Kidney (tissue), 14 donors: ENCODE measurements around the gene OGA. TPM values are rescaled to one million over a fixed set of nuclear protein-coding genes. Genes with fewer than 3 reads are reported as not detected.

Experiments
- DNase-seq, 5 donors: peaks; one replicate each; pipeline ENCODE4 v3.0.0-alpha.2; 2013 to 2020
- FAIRE-seq: peaks from 2 replicates; lab custom pipeline; 2012; peaks lifted over from hg19 to GRCh38; lab: Jason Lieb, UNC
- H3K27ac ChIP-seq, 2 donors: one replicate each; pipeline ENCODE4 v1.7.0; 2013; ENCODE audit warnings: low read depth in 2 of 2, low read length in 2 of 2, inconsistent platforms in 1 of 2
- H3K27me3 ChIP-seq: one replicate; pipeline ENCODE4 v1.7.1; 2013; ENCODE audit warnings: low read length, inconsistent platforms; ENCODE audit not compliant: control insufficient read depth, insufficient read depth
- H3K36me3 ChIP-seq, 3 donors: one replicate each; pipeline versions ENCODE4 v1.7.0 to v1.7.1; 2013; ENCODE audit warnings: low read length in 3 of 3, control low read depth in 1 of 3, inconsistent platforms in 1 of 3; ENCODE audit not compliant: insufficient read depth in 3 of 3, control insufficient read depth in 2 of 3
- H3K4me1 ChIP-seq, 3 donors: one replicate each; pipeline versions ENCODE4 v1.7.0 to v1.7.1; 2013; ENCODE audit warnings: low read length in 3 of 3, inconsistent platforms in 1 of 3, low read depth in 1 of 3; ENCODE audit not compliant: control insufficient read depth in 2 of 3, insufficient read depth in 2 of 3
- H3K4me3 ChIP-seq, 3 donors: one replicate each; pipeline versions ENCODE4 v1.7.0 to v1.8.1; 2013; ENCODE audit warnings: low read length in 3 of 3, control low read depth in 1 of 3, inconsistent platforms in 1 of 3
- H3K9ac ChIP-seq, 3 donors: one replicate each; pipeline versions ENCODE4 v1.7.0 to v1.7.1; 2013; ENCODE audit warnings: low read length in 3 of 3, control low read depth in 1 of 3, inconsistent platforms in 1 of 3
- H3K9me3 ChIP-seq, 3 donors: one replicate each; pipeline versions ENCODE4 v1.7.0 to v1.7.1; 2013; ENCODE audit warnings: low read length in 3 of 3, control low read depth in 1 of 3, inconsistent platforms in 1 of 3; ENCODE audit not compliant: control insufficient read depth in 2 of 3, insufficient read depth in 1 of 3
- intact Hi-C: fragments of 100-400 bp; cut with DNase I; formaldehyde crosslinking; loops from one replicate; pipeline ENCODE4 v1.11.1; 2022
- polyA plus RNA-seq: library from polyadenylated mRNA; stranded (reverse); fragments of 350-450 nt; fragmentation: Illumina TruSeq; extraction: RNeasy Lipid Tissue Mini Kit (QIAGEN cat#74804); gene quantifications from one replicate; pipeline ENCODE4 v1.2.3, GENCODE V29; 2014; ENCODE audit warnings: low read depth, low replicate concordance; ENCODE audit not compliant: insufficient read depth
- total RNA-seq: library from RNA; stranded (reverse); fragmentation: NEBNext Ultra II Directional; extraction: Animal tissue kit (Norgen Biotek cat#: 25700); gene quantifications from one replicate; pipeline ENCODE4 v1.2.1, GENCODE V29; 2021
- TF ChIP-seq, protein P1 (sequence below): IDR thresholded peaks from 3 replicates; pipeline ENCODE4 v1.5.1; 2012; ENCODE audit warnings: mild to moderate bottlenecking, moderate library complexity, borderline replicate concordance; ENCODE audit not compliant: insufficient read depth; ENCODE audit errors: extremely low read depth
- donor health status: control.
- donor health status: control.
- donor health status: control.
- donor health status: control.
- donor health status: control.
- donor health status: DM: yes; HTN: yes; CAD: no.
- donor health status: Normal renal cell carcinoma (clear cell type).

Gene OGA
- total and polyA plus RNA-seq, 2 donors from 2014 or later = 33.4 to 146 TPM

GRCh38 chr10:101766306-101766705 lies 51.9 kb downstream of the OGA start:
- no peak overlapping the region for H3K4me3 ChIP-seq
- intact Hi-C loops = no loop called here
- TF ChIP-seq, protein P1, sequence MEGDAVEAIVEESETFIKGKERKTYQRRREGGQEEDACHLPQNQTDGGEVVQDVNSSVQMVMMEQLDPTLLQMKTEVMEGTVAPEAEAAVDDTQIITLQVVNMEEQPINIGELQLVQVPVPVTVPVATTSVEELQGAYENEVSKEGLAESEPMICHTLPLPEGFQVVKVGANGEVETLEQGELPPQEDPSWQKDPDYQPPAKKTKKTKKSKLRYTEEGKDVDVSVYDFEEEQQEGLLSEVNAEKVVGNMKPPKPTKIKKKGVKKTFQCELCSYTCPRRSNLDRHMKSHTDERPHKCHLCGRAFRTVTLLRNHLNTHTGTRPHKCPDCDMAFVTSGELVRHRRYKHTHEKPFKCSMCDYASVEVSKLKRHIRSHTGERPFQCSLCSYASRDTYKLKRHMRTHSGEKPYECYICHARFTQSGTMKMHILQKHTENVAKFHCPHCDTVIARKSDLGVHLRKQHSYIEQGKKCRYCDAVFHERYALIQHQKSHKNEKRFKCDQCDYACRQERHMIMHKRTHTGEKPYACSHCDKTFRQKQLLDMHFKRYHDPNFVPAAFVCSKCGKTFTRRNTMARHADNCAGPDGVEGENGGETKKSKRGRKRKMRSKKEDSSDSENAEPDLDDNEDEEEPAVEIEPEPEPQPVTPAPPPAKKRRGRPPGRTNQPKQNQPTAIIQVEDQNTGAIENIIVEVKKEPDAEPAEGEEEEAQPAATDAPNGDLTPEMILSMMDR = no peak
- H3K27ac ChIP-seq = no peak overlapping the region
- peaks cover 0 to 8% (median 0%) of the 10 kb centered on the region in 3 donors for H3K4me1 ChIP-seq
- no peaks in the 10 kb centered on the region for H3K27me3 ChIP-seq
- H3K36me3 ChIP-seq = no peaks in the 10 kb centered on the region
- no peak for FAIRE-seq
- H3K9ac ChIP-seq = no peak overlapping the region
- H3K9me3 ChIP-seq = no peaks in the 10 kb centered on the region
- DNase-seq = no peak

DNA sequence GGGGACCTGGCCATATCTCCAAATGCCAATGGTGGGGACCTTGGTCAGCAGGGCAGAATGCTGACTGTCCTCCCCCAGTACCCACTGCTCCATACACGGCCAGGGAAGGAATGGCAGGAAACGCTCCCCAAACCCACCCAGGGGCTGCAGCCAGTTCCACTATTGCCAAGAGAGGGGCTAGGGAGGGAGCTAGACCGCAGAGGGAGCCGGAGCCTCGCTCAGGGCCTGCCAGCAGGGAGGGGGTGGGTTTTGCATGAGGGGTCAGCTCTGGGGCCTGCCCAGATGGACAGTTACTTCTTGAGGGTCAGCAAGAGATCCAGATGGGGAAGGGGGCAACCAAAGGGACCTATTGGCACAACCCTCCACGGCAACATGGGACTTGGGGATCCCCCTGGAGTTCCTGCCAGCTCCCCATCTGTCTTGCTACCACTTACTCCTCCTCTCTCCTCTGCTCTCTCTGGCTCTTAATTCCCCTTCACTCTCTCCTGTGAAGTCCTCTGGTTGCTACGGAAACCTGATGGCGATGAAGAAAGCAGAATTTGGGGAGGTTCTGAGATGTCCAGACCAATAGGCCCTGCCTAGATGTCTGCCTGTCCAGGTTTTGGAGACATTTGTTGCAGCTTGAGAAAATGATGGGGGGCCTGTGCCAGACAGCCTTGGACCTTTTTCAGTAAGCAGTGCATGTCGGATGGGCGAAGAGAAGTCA lies 55.0 kb downstream of the OGA start:
- no peak overlapping the region for H3K9ac ChIP-seq
- no peak overlapping the region for H3K4me3 ChIP-seq
- DNase-seq (no peak), FAIRE-seq (no peak)
- intact Hi-C loops = no loop called here
- H3K27me3 ChIP-seq = peaks cover 3% of the 10 kb centered on the region
- H3K9me3 ChIP-seq = no peaks in the 10 kb centered on the region
- H3K4me1 ChIP-seq = peaks cover 0 to 8% (median 0%) of the 10 kb centered on the region in 3 donors
- H3K27ac ChIP-seq = no peak overlapping the region
- TF ChIP-seq, protein P1 = no peak
- H3K36me3 ChIP-seq = no peaks in the 10 kb centered on the region

DNA sequence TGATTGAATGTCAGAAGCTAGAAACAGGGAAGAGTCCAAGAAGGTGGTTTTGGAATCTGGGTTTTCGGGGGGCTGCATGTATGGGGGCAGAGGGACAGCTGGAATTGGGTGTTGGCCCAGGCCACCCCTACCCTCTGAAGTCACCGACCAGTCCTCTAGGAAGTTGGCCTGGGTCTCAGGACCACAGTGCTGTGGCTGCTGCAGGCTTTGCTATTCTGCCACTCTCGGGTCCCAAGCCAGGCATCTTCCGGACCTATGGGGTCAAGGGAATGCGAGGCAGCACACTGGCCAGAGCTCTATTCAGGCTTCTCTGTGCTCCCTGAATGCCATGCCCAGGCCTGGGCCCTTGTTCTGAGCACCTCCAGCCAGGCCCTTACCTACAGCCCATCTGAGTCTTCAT lies 55.5 kb downstream of the OGA start:
- Histone ChIP-seq H3K4me3 (no peak overlapping the region), H3K9ac (no peak overlapping the region), H3K36me3 (no peaks in the 10 kb centered on the region), H3K4me1 (peaks cover 0 to 7% (median 0%) of the 10 kb centered on the region in 3 donors), H3K27ac (no peak overlapping the region), H3K9me3 (no peaks in the 10 kb centered on the region), H3K27me3 (peaks cover 3% of the 10 kb centered on the region)
- no peak for DNase-seq
- FAIRE-seq = no peak
- intact Hi-C loops = no loop called here
- TF ChIP-seq, protein P1 = no peak
